ENCODE data around the gene ELMO1. TPM values are rescaled to one million over a fixed set of nuclear protein-coding genes. Genes with fewer than 3 reads are reported as not detected.

The ELMO1 gene
- total RNA-seq, 1 experiment from 2014 or later, result not detected

DNA sequence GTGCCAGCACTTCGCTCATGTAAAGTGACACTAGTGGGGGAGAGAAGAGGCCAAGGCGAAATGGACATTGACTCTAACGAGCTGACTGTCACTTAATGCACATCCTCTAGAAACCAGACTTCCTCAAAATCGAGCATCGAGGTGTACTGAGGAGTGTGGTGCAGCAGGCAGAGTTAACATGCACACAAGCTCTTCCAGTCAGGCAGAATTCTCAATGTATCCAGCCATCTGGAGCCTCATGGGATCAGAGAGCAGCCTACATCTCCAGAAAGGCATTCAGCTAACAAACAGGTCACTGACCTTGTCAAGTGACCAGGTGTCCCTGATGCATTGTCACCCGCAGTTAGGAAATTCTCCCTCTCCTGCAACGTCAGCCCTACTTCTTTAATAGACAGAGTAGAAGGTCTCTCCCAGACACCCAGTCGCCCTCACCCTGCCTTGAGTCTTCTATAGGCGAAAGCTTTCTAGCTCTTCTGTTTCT is 464.6 kb downstream of the ELMO1 start:
- H3K4me3 ChIP-seq (ENCODE audit: low read depth, low read length, poor library complexity, severe bottlenecking), result no peak overlapping the region
- ChIA-PET POLR2A (ENCODE audit: low non-redundant PET) (no interaction called here), CTCF (interaction anchor here (0.6 kb wide), 1 partner anchor 162 kb away, joined by 5 read pairs; no protein-coding TSS in a partner anchor)
- BruUV-seq (replicated peaks), result no TSS peak
- no peaks in the 10 kb centered on the region for H3K9me3 ChIP-seq (ENCODE audit: low read depth, low read length, poor library complexity, severe bottlenecking)
- H3K4me1 ChIP-seq (ENCODE audit: insufficient read depth, low read length, poor library complexity, severe bottlenecking), result no peaks in the 10 kb centered on the region
- H3K27me3 ChIP-seq (replicated peaks; ENCODE audit: insufficient read depth, low read depth, low read length, poor library complexity), result no peaks in the 10 kb centered on the region
- intact Hi-C loops (cut with micrococcal nuclease; ENCODE audit: unreplicated experiment), result no loop called here
- no peak for TF ChIP-seq CTCF (conservative IDR thresholded peaks at IDR 0.05; ENCODE audit: low read depth, low read length)
- TF ChIP-seq EZH2 (IDR thresholded peaks at IDR 0.05; ENCODE audit: borderline replicate concordance, low read depth, low read length, poor library complexity, severe bottlenecking), result no peak
- H3K27ac ChIP-seq (ENCODE audit: low read depth, low read length, poor library complexity, severe bottlenecking), result no peak overlapping the region
- DNase-seq (ENCODE audit: low spot score), result no peak
- H3K36me3 ChIP-seq (ENCODE audit: insufficient read depth, low read length, poor library complexity, severe bottlenecking), result no peaks in the 10 kb centered on the region

DNA sequence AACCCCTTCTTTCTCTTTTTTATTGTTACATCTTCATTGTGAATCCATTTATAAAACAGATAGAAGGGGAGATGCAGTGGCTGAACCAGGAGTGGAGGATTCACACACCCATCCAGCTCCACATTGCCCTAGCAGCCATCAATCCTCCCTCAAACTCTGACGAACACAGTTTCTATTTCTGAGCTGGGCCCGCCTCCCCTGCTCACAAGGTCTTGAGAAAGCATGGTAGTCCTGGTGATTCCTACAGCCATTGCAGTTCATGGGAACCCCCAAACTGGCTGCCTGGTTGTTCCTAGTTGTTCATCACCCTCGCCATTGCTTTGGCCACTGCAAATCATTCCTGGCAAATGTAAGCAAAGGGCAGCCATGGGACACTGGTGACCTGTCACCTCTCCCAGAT is 465.9 kb downstream of the ELMO1 start:
- TF ChIP-seq EZH2 (IDR thresholded peaks at IDR 0.05; ENCODE audit: borderline replicate concordance, low read depth, low read length, poor library complexity, severe bottlenecking) (no peak), CTCF (conservative IDR thresholded peaks at IDR 0.05; ENCODE audit: low read depth, low read length) (no peak)
- intact Hi-C loops (cut with micrococcal nuclease; ENCODE audit: unreplicated experiment), result no loop called here
- no TSS peak for BruUV-seq (replicated peaks)
- no peak for DNase-seq (ENCODE audit: low spot score)
- Histone ChIP-seq H3K4me3 (ENCODE audit: low read depth, low read length, poor library complexity, severe bottlenecking) (no peak overlapping the region), H3K27me3 (replicated peaks; ENCODE audit: insufficient read depth, low read depth, low read length, poor library complexity) (no peaks in the 10 kb centered on the region), H3K9me3 (ENCODE audit: low read depth, low read length, poor library complexity, severe bottlenecking) (no peaks in the 10 kb centered on the region), H3K4me1 (ENCODE audit: insufficient read depth, low read length, poor library complexity, severe bottlenecking) (no peaks in the 10 kb centered on the region), H3K27ac (ENCODE audit: low read depth, low read length, poor library complexity, severe bottlenecking) (no peak overlapping the region), H3K36me3 (ENCODE audit: insufficient read depth, low read length, poor library complexity, severe bottlenecking) (no peaks in the 10 kb centered on the region)
- ChIA-PET POLR2A (ENCODE audit: low non-redundant PET) (no interaction called here), CTCF (no interaction called here)

DNA sequence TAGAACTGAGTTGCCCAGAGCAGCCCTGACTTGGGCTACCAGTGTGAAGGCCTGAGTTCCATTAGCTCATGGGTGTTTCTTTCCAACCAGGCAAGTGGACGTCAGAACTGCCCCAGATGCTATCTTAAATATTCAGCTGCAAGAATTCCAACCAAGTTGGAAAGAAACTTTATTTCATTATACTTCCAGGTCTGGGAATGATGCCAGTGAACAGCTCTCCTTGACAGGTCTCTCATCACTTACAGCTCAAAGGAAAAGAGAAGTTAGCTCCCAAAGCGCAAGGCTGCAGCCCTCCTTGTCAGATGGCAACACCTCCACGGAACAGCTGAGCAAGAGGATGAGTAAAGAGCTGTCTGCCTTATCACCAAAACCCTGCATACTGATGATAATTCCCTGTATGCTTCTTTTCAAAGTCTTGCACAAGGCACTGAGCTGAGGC is 468.8 kb downstream of the ELMO1 start:
- no peak for DNase-seq (ENCODE audit: low spot score)
- no TSS peak for BruUV-seq (replicated peaks)
- intact Hi-C loops (cut with micrococcal nuclease; ENCODE audit: unreplicated experiment), result no loop called here
- H3K27ac ChIP-seq (ENCODE audit: low read depth, low read length, poor library complexity, severe bottlenecking), result no peak overlapping the region
- H3K27me3 ChIP-seq (replicated peaks; ENCODE audit: insufficient read depth, low read depth, low read length, poor library complexity), result no peaks in the 10 kb centered on the region
- H3K36me3 ChIP-seq (ENCODE audit: insufficient read depth, low read length, poor library complexity, severe bottlenecking), result no peaks in the 10 kb centered on the region
- no peak overlapping the region for H3K4me3 ChIP-seq (ENCODE audit: low read depth, low read length, poor library complexity, severe bottlenecking)
- ChIA-PET CTCF (interaction anchor here (1.1 to 1.6 kb wide), 3 partner anchors 13 to 219 kb away, joined by 3 to 4 read pairs (median 4); no protein-coding TSS in a partner anchor), POLR2A (ENCODE audit: low non-redundant PET) (no interaction called here)
- H3K4me1 ChIP-seq (ENCODE audit: insufficient read depth, low read length, poor library complexity, severe bottlenecking), result no peaks in the 10 kb centered on the region
- TF ChIP-seq EZH2 (IDR thresholded peaks at IDR 0.05; ENCODE audit: borderline replicate concordance, low read depth, low read length, poor library complexity, severe bottlenecking) (no peak), CTCF (conservative IDR thresholded peaks at IDR 0.05; ENCODE audit: low read depth, low read length) (no peak)
- H3K9me3 ChIP-seq (ENCODE audit: low read depth, low read length, poor library complexity, severe bottlenecking), result no peaks in the 10 kb centered on the region

All from A673 (cell line).